HS-5 (cell line): ENCODE measurements around the gene BIK.
A peak's percentile ranks its signal among the peaks of the same experiment; 100 is the strongest.
"Not testable (repeated sequence)": the region's sequence is repeated elsewhere in the genome, so short reads cannot be mapped to it uniquely, and the experiment has no call there.

ENCODE experiments used
- DNase-seq: peaks from one replicate; pipeline ENCODE4 v3.0.0-alpha.2; 2012; ENCODE audit warnings: low read depth

Gene BIK

GRCh38 chr22:43136255-43136654 is 25.7 kb downstream of the BIK start:
- DNase-seq = no peak

GRCh38 chr22:43136801-43137200 is 26.3 kb downstream of the BIK start:
- DNase-seq = no peak

- no peak for DNase-seq
Observed at GRCh38 chr22:43142880-43143562, 32.5 kb downstream of the BIK start, which contains the start of gene MCAT. MCAT (minus strand) TSS chr22:43143398; CDS start chr22:43143348, 50 bp downstream.

GRCh38 chr22:43144949-43145348 is 34.4 kb downstream of the BIK start:
- no peak for DNase-seq

GRCh38 chr22:43145371-43145770 is 34.8 kb downstream of the BIK start:
- DNase-seq = not testable (repeated sequence)

- not testable (repeated sequence) for DNase-seq
Observed at GRCh38 chr22:43146332-43146731, 35.8 kb downstream of the BIK start.

- no peak for DNase-seq
Observed at GRCh38 chr22:43147821-43148220, 37.3 kb downstream of the BIK start.

GRCh38 chr22:43148581-43148980 is 38.0 kb downstream of the BIK start:
- DNase-seq = no peak

GRCh38 chr22:43150731-43151206 is 40.2 kb downstream of the BIK start:
- DNase-seq = no peak

GRCh38 chr22:43151251-43152002 is 40.9 kb downstream of the BIK start, which contains the start of gene TSPO:
TSPO (plus strand) TSS chr22:43151559; CDS start chr22:43159239, 7,680 bp downstream.
- DNase-seq = no peak

- no peak for DNase-seq
Observed at GRCh38 chr22:43152003-43152356, 41.4 kb downstream of the BIK start.

GRCh38 chr22:43152357-43153071 is 42.0 kb downstream of the BIK start:
- peak; percentile 31 for DNase-seq

- DNase-seq = no peak
Observed at GRCh38 chr22:43153899-43154298, 43.3 kb downstream of the BIK start.

GRCh38 chr22:43154887-43155536 is 44.5 kb downstream of the BIK start:
- DNase-seq = no peak

GRCh38 chr22:43155789-43156188 is 45.2 kb downstream of the BIK start:
- DNase-seq = no peak

- no peak for DNase-seq
Observed at GRCh38 chr22:43156413-43156812, 45.9 kb downstream of the BIK start.

GRCh38 chr22:43157874-43158546 is 47.5 kb downstream of the BIK start:
- DNase-seq = no peak

- no peak for DNase-seq
Observed at GRCh38 chr22:43158778-43159483, 48.4 kb downstream of the BIK start.

- DNase-seq = no peak
Observed at GRCh38 chr22:43159484-43160178, 49.1 kb downstream of the BIK start.

- no peak for DNase-seq
Observed at GRCh38 chr22:43160497-43161126, 50.1 kb downstream of the BIK start.
